ENCODE measurements around the gene ERH.

DNA sequence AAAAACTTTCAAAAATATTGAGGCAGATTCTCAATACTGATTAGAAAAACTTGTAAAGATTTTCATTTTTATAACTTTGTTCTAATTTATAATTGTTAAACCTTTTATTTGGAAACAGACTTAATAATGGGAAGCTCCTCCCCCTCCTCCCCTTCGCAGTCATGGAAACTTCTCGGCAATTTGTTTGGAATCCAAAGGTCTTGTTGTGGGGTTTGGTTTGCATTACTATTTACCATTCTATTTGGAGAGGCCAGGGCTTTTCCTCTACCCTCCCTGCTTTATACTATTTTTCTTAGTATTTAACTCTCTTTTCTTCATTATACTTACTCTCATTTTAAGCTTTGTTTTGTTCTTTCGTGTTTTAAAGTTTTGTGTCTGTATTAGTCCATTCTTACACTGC is 6.4 kb upstream of the ERH start:
- TF ChIP-seq, protein P1, sequence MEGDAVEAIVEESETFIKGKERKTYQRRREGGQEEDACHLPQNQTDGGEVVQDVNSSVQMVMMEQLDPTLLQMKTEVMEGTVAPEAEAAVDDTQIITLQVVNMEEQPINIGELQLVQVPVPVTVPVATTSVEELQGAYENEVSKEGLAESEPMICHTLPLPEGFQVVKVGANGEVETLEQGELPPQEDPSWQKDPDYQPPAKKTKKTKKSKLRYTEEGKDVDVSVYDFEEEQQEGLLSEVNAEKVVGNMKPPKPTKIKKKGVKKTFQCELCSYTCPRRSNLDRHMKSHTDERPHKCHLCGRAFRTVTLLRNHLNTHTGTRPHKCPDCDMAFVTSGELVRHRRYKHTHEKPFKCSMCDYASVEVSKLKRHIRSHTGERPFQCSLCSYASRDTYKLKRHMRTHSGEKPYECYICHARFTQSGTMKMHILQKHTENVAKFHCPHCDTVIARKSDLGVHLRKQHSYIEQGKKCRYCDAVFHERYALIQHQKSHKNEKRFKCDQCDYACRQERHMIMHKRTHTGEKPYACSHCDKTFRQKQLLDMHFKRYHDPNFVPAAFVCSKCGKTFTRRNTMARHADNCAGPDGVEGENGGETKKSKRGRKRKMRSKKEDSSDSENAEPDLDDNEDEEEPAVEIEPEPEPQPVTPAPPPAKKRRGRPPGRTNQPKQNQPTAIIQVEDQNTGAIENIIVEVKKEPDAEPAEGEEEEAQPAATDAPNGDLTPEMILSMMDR (IDR thresholded peaks at IDR 0.05): no peak
- no peak for TF ChIP-seq EP300 (IDR thresholded peaks at IDR 0.05)
- TF ChIP-seq POLR2A (IDR thresholded peaks at IDR 0.05): no peak
- no peak for TF ChIP-seq POLR2AphosphoS5 (IDR thresholded peaks at IDR 0.05)

Measured in upper lobe of left lung (tissue), 4 donors.